GM13976 (cell line): Measurements from ENCODE around the gene DSTN.
"Not testable (repeated sequence)": the region's sequence is repeated elsewhere in the genome, so short reads cannot be mapped to it uniquely, and the experiment has no call there.

Experiments
- DNase-seq: peaks from one replicate; pipeline ENCODE4 v3.0.0; 2012; ENCODE audit warnings: low spot score
- CTCF ChIP-seq: IDR thresholded peaks from 2 replicates; pipeline ENCODE4 v1.5.1; 2012; ENCODE audit warnings: borderline replicate concordance, mild to moderate bottlenecking; ENCODE audit not compliant: insufficient read depth; ENCODE audit errors: extremely low read depth, missing control alignments, control extremely low read depth
- in situ Hi-C: fragments of 300-500 bp; cut with MboI; formaldehyde crosslinking; loops from one replicate; pipeline ENCODE4 v1.12.0; 2022; ENCODE audit warnings: low sequenced_read_pairs, mixed read lengths, inconsistent platforms; ENCODE audit not compliant: unreplicated experiment

The DSTN gene

GRCh38 chr20:17657079-17657825 is 87.4 kb downstream of the DSTN start:
- no peak for TF ChIP-seq CTCF
- in situ Hi-C loops: no loop called here
- DNase-seq: no peak

- TF ChIP-seq CTCF: no peak
- in situ Hi-C loops: no loop called here
These were observed 88.2 kb downstream of the DSTN start for GRCh38 chr20:17657898-17658647.

DNA sequence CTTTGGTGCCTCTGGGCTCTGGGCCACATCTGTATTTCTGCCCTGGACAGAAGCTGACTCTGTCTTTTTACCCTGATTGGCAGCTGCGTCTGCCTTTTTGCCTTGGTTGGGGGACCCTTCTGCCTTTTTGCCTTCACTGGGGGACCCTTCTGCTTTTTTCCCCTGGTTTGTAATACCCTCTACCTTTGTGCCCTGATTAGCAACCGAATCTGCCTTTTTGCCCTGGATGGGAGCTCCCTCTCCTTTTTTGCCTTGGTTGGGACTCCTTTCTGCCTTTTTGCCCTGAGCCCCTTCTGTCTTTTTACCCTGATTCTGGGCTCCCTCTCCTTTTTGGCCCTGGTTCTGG is 88.7 kb downstream of the DSTN start:
- no peak for DNase-seq
- no peak for TF ChIP-seq CTCF
- in situ Hi-C loops: no loop called here

More at GRCh38 chr20:17657898-17658647, 88.2 kb downstream of the DSTN start:
- peak; percentile 13 for DNase-seq

- DNase-seq, in situ Hi-C loops: not testable (repeated sequence)
These were observed 89.5 kb downstream of the DSTN start for GRCh38 chr20:17659344-17659743.
